Retinal pigment epithelial cell (primary cell): Measurements from ENCODE around the gene CFAP251.

Experiments used
- DNase-seq: peaks from one replicate; pipeline ENCODE4 v3.0.0-alpha.2; 2010; ENCODE audit warnings: low read depth
- H3K4me3 ChIP-seq: 2 replicates; pipeline ENCODE4 v1.5.1; 2011; ENCODE audit warnings: mild to moderate bottlenecking, low read length, control low read depth, moderate library complexity
- TF ChIP-seq, protein P1 (sequence below): conservative IDR thresholded peaks from 2 replicates; pipeline ENCODE4 v1.5.1; 2011; ENCODE audit warnings: low read depth, low read length, control low read depth, inconsistent platforms

Gene CFAP251

DNA sequence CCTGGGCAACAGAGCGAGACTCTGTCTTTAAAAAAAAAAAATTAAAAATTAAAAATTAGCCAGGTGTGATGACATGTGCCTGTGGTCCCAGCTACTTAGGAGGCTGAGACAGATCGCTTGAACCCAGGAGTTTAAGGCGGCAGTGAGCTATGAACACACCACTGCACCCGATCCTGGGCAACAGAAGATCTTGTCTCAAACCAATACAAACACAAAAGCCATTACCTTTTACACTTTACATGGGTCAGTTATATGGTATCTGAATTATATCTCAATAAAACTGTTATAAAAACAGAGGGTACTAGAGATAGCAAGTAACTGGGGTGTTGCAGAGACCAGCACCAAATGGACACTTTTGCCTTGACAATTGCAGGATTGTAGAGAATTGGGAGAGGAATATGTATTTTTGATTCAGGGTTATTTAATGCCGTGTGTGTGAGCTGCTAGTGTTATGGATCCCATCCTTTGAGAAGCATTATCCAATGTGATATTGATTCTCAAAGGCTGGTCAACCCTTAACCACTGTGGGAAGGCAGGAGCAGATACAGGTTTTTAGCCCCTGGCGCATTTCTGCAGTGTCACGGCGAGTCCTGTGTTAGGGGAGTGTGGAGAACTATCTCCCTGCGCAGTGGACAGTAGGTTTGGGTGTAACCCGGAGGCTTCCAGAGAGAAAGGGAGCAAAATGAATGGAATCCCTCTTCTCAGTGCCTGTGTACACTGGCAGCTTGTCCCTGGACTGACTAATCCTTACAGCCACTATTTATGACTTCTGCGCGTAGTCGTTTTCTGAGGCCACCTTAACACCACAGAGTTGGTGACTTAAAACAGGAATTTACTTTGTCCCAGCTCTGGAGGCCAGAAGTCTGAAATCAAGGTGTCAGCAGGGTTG is 25.5 kb upstream of the CFAP251 start:
- H3K4me3 ChIP-seq, result no peak overlapping the region

DNA sequence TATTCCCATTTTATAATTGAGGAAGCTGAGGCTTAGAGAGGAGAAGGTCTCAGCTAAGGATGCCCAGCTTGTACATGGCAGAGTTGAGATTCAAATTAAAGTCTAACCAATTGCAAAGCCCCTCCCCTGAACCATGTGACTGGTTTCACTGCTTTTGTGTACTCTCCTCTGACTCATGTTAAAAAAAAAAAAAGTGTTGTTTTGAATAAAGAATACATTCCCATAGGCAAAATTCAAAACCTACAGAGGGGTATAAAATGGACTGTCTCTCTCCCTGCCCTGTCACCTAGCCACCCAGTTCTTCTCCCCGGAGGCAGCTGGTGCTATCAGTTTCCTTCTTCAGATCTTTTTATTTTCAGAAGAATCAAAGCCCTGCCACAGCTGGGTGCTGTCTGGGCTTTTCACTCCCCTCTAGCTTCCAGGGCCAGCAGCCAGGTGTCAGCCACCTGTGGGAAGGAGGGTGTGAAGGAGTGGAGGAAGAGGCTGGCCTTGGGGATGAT is 24.4 kb upstream of the CFAP251 start:
- DNase-seq, result peak; percentile 52
- H3K4me3 ChIP-seq, result no peak overlapping the region
- TF ChIP-seq, protein P1, sequence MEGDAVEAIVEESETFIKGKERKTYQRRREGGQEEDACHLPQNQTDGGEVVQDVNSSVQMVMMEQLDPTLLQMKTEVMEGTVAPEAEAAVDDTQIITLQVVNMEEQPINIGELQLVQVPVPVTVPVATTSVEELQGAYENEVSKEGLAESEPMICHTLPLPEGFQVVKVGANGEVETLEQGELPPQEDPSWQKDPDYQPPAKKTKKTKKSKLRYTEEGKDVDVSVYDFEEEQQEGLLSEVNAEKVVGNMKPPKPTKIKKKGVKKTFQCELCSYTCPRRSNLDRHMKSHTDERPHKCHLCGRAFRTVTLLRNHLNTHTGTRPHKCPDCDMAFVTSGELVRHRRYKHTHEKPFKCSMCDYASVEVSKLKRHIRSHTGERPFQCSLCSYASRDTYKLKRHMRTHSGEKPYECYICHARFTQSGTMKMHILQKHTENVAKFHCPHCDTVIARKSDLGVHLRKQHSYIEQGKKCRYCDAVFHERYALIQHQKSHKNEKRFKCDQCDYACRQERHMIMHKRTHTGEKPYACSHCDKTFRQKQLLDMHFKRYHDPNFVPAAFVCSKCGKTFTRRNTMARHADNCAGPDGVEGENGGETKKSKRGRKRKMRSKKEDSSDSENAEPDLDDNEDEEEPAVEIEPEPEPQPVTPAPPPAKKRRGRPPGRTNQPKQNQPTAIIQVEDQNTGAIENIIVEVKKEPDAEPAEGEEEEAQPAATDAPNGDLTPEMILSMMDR, result no peak

More for the DNA sequence above, 25.5 kb upstream of the CFAP251 start:
- DNase-seq, result no peak
- TF ChIP-seq, protein P1, result no peak

DNA sequence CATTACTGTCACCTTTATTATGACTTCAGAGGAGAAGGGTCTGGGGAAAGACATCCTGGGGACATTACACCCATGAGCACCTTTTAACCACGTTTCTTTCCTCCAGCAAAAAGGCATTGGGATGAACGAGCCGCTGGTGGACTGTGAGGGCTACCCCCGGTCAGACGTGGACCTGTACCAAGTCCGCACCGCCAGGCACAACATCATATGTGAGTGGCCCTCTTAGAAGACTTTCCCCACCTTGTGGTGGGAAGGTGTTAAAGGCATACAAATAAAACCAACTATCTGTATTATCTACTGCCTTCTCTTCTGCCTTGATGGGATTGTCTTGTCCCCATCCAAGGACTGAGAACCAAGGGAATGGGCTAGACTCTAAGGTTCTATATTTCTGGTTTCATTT is 23.8 kb upstream of the CFAP251 start:
- TF ChIP-seq, protein P1, result peak; percentile 57
- no peak overlapping the region for H3K4me3 ChIP-seq
- DNase-seq, result peak; percentile 57

DNA sequence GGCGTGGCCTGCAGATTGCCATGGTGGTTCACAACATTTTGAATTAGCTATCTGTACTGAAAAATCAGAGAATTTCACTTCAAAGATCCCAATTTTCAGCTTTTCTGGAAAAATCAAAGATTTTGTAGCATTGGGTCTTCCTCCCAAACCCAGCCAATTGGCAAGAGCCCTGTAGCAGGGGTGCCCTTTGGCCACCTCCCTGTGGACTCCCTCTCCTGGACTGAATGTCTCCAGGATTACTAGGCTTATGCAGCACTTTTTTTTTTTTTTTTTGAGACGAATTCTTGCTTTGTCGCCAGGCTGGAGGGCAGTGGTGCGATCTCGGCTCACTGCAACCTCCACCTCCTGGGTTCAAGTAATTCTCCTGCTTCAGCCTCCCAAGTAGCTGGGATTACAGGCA is 20.1 kb upstream of the CFAP251 start:
- TF ChIP-seq, protein P1, result no peak
- DNase-seq, result no peak
- no peak overlapping the region for H3K4me3 ChIP-seq

DNA sequence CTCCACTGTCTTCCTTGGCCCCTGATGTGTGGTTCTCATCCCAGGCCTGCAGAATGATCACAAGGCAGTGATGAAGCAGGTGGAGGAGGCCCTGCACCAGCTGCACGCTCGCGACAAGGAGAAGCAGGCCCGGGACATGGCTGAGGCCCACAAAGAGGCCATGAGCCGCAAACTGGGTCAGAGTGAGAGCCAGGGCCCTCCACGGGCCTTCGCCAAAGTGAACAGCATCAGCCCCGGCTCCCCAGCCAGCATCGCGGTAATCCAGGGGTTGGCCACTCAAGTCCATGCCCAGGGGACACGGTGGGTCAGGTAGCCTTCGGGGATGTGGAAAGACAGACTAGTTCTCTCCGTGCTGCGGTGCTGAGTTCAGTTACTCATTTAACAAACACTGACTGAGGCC is 18.8 kb upstream of the CFAP251 start:
- TF ChIP-seq, protein P1, result no peak

DNA sequence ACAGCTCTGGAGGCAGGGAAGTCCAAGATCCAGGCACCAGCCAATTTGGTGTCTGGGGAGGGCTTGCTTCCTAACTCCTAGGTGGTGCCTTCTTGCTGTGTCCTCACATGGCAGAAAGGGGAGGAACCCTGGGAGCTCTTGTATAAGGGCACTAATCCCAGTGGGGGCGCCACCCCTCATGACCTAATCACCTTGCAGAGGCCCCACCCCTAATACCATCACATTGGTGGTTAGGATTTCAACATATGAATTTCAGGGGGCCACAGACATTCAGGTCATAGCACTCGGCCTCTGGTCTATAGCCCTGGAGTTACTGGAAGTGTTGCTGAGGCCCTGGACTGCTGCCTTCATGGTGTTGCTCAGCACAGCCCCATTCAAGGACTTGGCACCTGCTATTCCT is 15.2 kb upstream of the CFAP251 start:
- no peak overlapping the region for H3K4me3 ChIP-seq
- no peak for DNase-seq
- TF ChIP-seq, protein P1, result no peak

More for the DNA sequence above, 18.8 kb upstream of the CFAP251 start:
- no peak overlapping the region for H3K4me3 ChIP-seq
- no peak for DNase-seq

DNA sequence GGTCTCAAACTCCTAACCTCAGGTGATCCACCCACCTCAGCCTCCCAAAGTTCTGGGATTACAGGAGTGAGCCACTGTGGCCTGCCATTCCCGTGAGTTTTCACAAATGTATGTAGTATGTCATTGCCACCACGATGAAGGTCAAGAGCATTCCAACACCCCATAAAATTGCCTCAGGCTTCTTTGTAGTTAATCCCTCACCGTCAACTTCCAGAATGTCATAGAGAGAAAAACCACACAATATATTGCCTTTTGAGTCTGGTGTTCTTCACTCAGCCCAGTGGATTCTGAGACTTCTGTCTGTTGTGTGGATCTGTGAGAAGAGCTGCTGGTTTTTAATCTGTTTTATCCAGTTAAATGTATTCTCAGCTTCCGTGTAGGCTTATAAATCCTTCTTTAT is 12.6 kb upstream of the CFAP251 start:
- TF ChIP-seq, protein P1, result no peak
- H3K4me3 ChIP-seq, result no peak overlapping the region
- DNase-seq, result no peak
